ENCODE data around the gene AQP6.

GRCh38 chr12:49974677-49975317 lies 2.0 kb downstream of the AQP6 start:
- TF ChIP-seq CTCF (IDR thresholded peaks at IDR 0.05; ENCODE audit: low read length) (no peak), EZH2phosphoT487 (IDR thresholded peaks at IDR 0.05; ENCODE audit: low read length) (no peak)
